Vagina (tissue), 2 donors: ENCODE data around the gene RAB20.

Experiments
- POLR2AphosphoS5 ChIP-seq, 2 donors: sonication (generic); formaldehyde crosslinking; IDR thresholded peaks; one replicate each; pipeline ENCODE4 v1.9.0; 2017; ENCODE audit warnings: antibody characterized with exemption in 2 of 2, mild to moderate bottlenecking in 2 of 2, low read depth in 1 of 2; ENCODE audit not compliant: insufficient read depth in 1 of 2
- TF ChIP-seq, protein P1 (sequence below), 3 experiments: fragments of 450-650 bp in 2 of 3; fragments of 200-600 bp in 1 of 3; sonication (generic) in 1 of 3; IDR thresholded peaks; one replicate each; pipeline ENCODE4 v1.5.1; 2017 to 2019; ENCODE audit warnings: antibody characterized with exemption in 3 of 3, mild to moderate bottlenecking in 2 of 3, moderate library complexity in 2 of 3

DNA sequence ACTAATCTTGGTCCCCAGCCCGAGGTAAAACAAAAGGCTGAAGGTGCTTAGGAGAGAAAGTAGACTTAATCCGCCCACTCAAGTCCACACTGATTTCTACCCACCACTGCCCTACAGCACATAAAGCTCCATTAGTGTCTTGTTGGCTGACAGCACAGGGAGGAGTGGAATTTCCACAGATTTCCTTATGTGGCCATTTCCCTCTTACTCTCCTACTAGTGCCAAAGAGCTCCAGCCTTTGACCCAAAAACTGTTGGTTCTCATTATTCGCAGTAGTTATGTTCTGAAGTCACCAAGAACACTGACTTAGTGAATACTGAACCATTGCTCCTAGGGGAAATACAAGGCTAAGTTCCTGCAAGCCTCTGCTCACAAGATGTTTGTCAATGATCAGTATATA, 61.2 kb downstream of the RAB20 start:
- TF ChIP-seq, protein P1, sequence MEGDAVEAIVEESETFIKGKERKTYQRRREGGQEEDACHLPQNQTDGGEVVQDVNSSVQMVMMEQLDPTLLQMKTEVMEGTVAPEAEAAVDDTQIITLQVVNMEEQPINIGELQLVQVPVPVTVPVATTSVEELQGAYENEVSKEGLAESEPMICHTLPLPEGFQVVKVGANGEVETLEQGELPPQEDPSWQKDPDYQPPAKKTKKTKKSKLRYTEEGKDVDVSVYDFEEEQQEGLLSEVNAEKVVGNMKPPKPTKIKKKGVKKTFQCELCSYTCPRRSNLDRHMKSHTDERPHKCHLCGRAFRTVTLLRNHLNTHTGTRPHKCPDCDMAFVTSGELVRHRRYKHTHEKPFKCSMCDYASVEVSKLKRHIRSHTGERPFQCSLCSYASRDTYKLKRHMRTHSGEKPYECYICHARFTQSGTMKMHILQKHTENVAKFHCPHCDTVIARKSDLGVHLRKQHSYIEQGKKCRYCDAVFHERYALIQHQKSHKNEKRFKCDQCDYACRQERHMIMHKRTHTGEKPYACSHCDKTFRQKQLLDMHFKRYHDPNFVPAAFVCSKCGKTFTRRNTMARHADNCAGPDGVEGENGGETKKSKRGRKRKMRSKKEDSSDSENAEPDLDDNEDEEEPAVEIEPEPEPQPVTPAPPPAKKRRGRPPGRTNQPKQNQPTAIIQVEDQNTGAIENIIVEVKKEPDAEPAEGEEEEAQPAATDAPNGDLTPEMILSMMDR (IDR thresholded peaks at IDR 0.05), result no peak
- TF ChIP-seq POLR2AphosphoS5 (IDR thresholded peaks at IDR 0.05; ENCODE audit: insufficient read depth in 1 of 2, low read depth in 1 of 2), result no peak
